ENCODE measurements around the gene CNOT8. TPM values are rescaled to one million over a fixed set of nuclear protein-coding genes. Genes with fewer than 3 reads are reported as not detected.

CNOT8 gene
- total RNA-seq, 1 experiment from 2014 or later = 64.3 TPM

DNA sequence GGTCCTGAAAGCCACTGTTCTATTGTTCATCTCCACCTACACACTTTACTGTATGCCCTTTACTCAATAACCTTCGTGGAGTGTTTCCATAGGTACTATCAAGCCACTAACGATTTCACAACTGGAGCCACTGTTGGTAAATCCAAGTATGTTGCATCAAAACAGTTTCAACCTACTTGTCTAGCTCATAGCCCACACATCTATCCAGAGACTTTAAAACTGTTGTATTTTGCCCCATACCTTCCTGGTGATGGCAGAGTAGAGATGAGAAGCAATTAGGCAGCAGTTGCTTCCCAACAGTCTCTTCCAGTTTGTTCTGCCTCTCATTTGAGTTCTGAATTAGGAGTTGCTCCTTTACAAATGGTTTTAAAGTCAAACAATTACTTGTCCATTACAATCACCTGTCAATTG, 8.6 kb upstream of the CNOT8 start:
- Histone ChIP-seq H3K36me3 (ENCODE audit: insufficient read depth, low read length) (peaks cover 8% of the 10 kb centered on the region; the same call in 1 of the 2 replicates), H3K9me2 (replicated peaks; ENCODE audit: insufficient read depth, low read length) (no peaks in the 10 kb centered on the region), H3K79me2 (ENCODE audit: low read length) (no peaks in the 10 kb centered on the region), H3K9me3 (ENCODE audit: low read length) (no peaks in the 10 kb centered on the region), H3K27ac (ENCODE audit: low read length) (no peak overlapping the region), H3K27me3 (ENCODE audit: low read length) (no peaks in the 10 kb centered on the region), H3K4me2 (ENCODE audit: low read depth, low read length, poor library complexity, severe bottlenecking) (no peak overlapping the region), H3K4me3 (ENCODE audit: low read length) (no peak overlapping the region), H4K20me1 (ENCODE audit: insufficient read depth, low read depth, low read length) (no peaks in the 10 kb centered on the region), H2AFZ (ENCODE audit: low read length) (no peak overlapping the region), H3K9ac (ENCODE audit: low read length) (no peak overlapping the region), H3K4me1 (ENCODE audit: low read length) (no peaks in the 10 kb centered on the region)
- no peak for DNase-seq

DNA sequence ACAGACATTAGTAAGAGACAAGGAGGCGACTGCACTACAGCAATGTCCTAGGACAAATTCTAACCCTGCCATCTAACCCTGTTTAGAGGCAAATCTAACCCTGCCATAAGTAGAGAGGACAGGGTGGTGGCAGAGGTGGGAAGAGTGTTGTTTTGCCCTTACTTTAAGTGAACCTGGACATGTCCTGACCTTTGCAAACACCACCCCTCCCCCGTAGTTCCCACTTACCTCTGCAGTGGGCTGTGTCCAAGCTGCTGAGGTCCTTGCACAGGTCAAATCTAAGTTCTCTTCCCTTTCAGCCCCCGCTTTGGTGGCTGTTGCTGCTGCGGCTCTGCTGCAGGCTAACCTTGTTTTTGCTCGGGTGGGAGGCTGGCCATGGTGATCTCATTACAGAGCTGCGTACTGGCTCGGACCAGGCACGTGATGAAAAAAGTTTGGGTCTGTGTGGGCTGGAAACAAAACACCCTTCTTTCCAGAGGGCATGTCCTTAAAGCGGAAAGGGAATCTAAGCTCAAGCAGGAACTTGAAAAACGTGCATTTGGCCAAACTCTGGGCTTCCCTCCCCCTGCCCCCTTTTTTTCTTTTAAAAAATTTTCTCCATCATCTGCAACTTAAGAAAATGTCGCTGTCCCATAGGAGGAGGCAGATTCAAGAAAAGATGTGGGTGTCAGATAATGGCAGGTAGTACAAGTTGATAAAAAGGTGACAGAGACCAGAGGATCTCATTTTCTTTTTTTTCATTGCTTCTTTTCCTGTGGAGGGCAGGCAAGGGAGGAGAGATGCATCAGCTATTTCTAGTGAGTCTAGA, 8.0 kb upstream of the CNOT8 start, which contains the start of gene FAXDC2:
FAXDC2 (minus strand) TSS at position 349 of the 808 bp plus-strand sequence. CDS start 12,425 bp downstream, outside the sequence.
- no peak for DNase-seq
- Histone ChIP-seq H3K9ac (ENCODE audit: low read length) (no peak within 1 kb of the TSS), H3K4me3 (ENCODE audit: low read length) (no peak within 1 kb of the TSS), H3K4me2 (ENCODE audit: low read depth, low read length, poor library complexity, severe bottlenecking) (no peak within 1 kb of the TSS), H4K20me1 (ENCODE audit: insufficient read depth, low read depth, low read length) (no peaks in the 10 kb centered on the region), H3K27me3 (ENCODE audit: low read length) (no peaks in the 10 kb centered on the region), H2AFZ (ENCODE audit: low read length) (no peak within 1 kb of the TSS), H3K9me2 (replicated peaks; ENCODE audit: insufficient read depth, low read length) (no peaks in the 10 kb centered on the region), H3K9me3 (ENCODE audit: low read length) (no peaks in the 10 kb centered on the region), H3K36me3 (ENCODE audit: insufficient read depth, low read length) (0 out of 2 replicates have a peak, but pooled peaks cover 1% of the 10 kb centered on the region), H3K27ac (ENCODE audit: low read length) (no peak within 1 kb of the TSS), H3K79me2 (ENCODE audit: low read length) (no peaks in the 10 kb centered on the region), H3K4me1 (ENCODE audit: low read length) (no peaks in the 10 kb centered on the region)

DNA sequence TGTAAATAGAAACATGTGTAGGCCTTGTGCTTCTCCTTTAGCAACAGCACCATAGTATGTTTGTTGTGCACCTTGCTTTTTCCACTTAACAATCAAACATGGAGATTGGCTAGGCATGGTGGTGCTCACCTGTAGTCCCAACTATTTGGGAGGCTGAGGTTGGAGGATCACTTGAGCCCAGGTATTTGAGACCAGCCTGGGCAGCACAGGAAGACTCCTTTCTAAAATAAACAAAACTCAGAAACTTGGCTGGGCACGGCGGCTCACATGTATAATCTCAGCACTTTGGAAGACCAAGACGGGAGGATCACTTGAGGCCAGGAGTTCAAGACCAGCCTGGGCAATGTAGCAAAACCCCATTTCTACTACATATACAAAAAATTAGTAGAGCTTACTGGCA, 7.1 kb upstream of the CNOT8 start:
- no peaks in the 10 kb centered on the region for H3K79me2 ChIP-seq (ENCODE audit: low read length)
- no peaks in the 10 kb centered on the region for H3K9me3 ChIP-seq (ENCODE audit: low read length)
- no peaks in the 10 kb centered on the region for H3K27me3 ChIP-seq (ENCODE audit: low read length)
- H3K9me2 ChIP-seq (replicated peaks; ENCODE audit: insufficient read depth, low read length) = no peaks in the 10 kb centered on the region
- no peak for DNase-seq
- no peak overlapping the region for H3K9ac ChIP-seq (ENCODE audit: low read length)
- H3K36me3 ChIP-seq (ENCODE audit: insufficient read depth, low read length) = no peaks in the 10 kb centered on the region
- H3K27ac ChIP-seq (ENCODE audit: low read length) = no peak overlapping the region
- H3K4me1 ChIP-seq (ENCODE audit: low read length) = 0 out of 2 replicates have a peak, but pooled peaks cover 2% of the 10 kb centered on the region
- H4K20me1 ChIP-seq (ENCODE audit: insufficient read depth, low read depth, low read length) = no peaks in the 10 kb centered on the region
- H3K4me3 ChIP-seq (ENCODE audit: low read length) = no peak overlapping the region
- no peak overlapping the region for H3K4me2 ChIP-seq (ENCODE audit: low read depth, low read length, poor library complexity, severe bottlenecking)
- no peak overlapping the region for H2AFZ ChIP-seq (ENCODE audit: low read length)

DNA sequence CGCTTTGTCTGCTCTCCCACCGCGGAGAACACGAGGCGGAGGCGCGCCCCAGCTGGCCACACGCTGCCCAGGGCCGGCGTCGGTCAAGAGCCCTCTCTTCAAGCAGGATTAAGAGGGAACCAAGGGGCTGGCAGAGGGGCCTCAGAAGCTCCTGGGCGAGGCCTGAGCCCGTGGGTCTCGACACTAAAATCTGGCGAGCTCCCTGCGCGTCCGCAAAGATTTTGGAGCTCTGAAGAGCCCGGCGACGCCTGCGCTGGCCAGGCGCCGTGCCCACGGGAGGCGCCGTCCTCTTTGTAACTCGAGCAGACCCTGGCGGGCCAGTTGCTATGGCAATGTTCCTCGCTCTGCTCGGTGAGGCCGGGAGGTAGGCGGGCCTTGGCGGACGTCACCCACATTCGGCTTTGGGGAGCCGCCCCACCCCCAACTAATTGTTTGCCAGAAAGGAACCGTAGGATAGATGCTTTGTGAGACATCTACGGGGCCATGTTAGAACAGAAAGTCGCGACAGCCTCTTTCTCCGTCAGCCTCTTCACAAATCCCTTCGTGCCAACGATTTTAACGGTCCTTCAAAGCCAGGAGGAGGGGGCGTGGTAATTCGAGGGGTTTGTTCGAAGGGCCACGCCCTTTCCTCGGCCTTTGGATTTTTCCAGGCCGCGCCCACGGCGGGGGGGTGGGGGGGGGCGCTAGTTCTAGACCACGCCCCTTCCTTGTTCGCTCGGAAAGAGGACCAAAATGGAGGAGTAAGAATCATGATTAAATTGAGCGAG, 714 bp upstream of the CNOT8 start:
- Histone ChIP-seq H4K20me1 (ENCODE audit: insufficient read depth, low read depth, low read length) (peaks cover 9% of the 10 kb centered on the region; the same call in 1 of the 2 replicates), H3K79me2 (ENCODE audit: low read length) (peaks cover 43% of the 10 kb centered on the region), H3K4me2 (ENCODE audit: low read depth, low read length, poor library complexity, severe bottlenecking) (peak overlapping the region; percentile 95), H3K4me3 (ENCODE audit: low read length) (peak overlapping the region; percentile 94), H3K27ac (ENCODE audit: low read length) (peak overlapping the region; percentile 92), H3K27me3 (ENCODE audit: low read length) (no peaks in the 10 kb centered on the region), H3K9me3 (ENCODE audit: low read length) (no peaks in the 10 kb centered on the region), H3K36me3 (ENCODE audit: insufficient read depth, low read length) (peaks cover 8% of the 10 kb centered on the region; the same call in 1 of the 2 replicates), H3K9me2 (replicated peaks; ENCODE audit: insufficient read depth, low read length) (no peaks in the 10 kb centered on the region), H2AFZ (ENCODE audit: low read length) (peak overlapping the region; percentile 45; the same call in 1 of the 2 replicates), H3K4me1 (ENCODE audit: low read length) (peaks cover 42% of the 10 kb centered on the region), H3K9ac (ENCODE audit: low read length) (peak overlapping the region; percentile 79)
- DNase-seq = peak; percentile 97

DNA sequence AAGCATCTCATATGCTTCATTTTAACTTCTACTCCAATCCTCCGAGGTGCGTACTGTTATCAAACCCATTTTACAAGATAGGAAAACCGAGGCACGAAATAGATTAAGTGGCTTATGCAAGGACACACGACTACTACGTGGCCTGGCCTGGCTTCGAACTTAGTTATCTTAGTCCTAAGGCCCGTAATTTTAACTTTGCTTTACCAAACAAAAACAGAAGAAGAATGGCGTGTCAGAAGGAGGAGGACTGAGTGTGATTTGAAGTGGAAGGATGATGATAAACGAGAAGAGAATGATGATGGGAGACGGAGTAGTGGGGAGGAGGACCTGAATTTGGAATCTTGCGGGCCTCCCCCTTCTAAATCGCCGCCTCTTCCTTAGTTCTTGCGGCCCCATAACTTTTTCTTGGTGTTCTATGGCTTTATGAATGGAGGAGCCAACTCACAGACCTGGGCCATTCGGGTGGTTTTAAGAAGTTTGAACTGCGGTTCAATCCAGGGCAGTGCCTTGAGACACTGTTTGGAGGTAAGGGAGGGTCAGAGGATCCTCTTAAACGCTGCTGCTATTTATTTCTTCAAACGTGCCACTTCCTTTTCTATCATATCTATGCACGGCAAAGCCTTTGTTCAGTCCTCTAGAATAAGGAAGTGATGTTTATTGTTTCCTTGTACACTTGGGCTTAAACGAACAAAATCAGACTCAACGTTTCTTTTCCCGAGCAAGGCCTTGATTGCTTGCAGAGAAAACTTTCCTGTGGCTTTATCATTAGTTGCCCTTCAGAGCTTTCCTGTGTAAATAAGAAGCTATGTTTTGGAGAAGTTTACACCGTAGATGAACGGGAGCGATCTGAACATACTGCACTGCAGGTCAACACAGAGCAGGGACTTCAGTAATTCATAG, 795 bp downstream of the CNOT8 start:
- peak overlapping the region; percentile 94 for H3K4me3 ChIP-seq (ENCODE audit: low read length)

DNA sequence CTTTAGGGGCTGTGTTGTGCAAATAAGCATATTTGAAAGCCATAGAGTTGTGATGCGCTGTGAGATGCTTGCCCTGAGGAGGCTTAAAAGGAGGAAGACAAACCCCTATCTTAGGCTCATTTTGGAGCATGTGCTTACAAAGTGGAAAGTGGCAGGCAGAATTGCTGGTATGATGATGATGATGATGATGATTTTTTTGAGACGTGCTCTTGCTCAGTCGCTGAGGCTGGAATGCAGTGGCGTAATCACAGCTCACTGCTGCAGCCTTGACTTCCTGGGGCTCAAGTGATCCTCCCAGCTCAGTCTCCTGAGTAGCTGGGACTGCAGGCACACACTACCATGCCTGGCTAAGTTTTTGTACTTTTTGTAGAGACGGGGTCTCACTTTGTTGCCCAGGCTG, 1.7 kb downstream of the CNOT8 start:
- H3K79me2 ChIP-seq (ENCODE audit: low read length) = peaks cover 66% of the 10 kb centered on the region
- peak overlapping the region; percentile 79 for H3K9ac ChIP-seq (ENCODE audit: low read length)
- H3K4me2 ChIP-seq (ENCODE audit: low read depth, low read length, poor library complexity, severe bottlenecking) = peak overlapping the region; percentile 95
- no peaks in the 10 kb centered on the region for H3K9me3 ChIP-seq (ENCODE audit: low read length)
- H3K36me3 ChIP-seq (ENCODE audit: insufficient read depth, low read length) = peaks cover 25% of the 10 kb centered on the region
- peaks cover 43% of the 10 kb centered on the region for H3K4me1 ChIP-seq (ENCODE audit: low read length)
- peak; percentile 58 for DNase-seq
- peak overlapping the region; percentile 92 for H3K27ac ChIP-seq (ENCODE audit: low read length)
- no peak overlapping the region for H2AFZ ChIP-seq (ENCODE audit: low read length)
- H3K27me3 ChIP-seq (ENCODE audit: low read length) = no peaks in the 10 kb centered on the region
- H3K9me2 ChIP-seq (replicated peaks; ENCODE audit: insufficient read depth, low read length) = no peaks in the 10 kb centered on the region
- H4K20me1 ChIP-seq (ENCODE audit: insufficient read depth, low read depth, low read length) = peaks cover 15% of the 10 kb centered on the region; the same call in 1 of the 2 replicates
- peak overlapping the region; percentile 94 for H3K4me3 ChIP-seq (ENCODE audit: low read length)

More for the DNA sequence above, 795 bp downstream of the CNOT8 start:
- peak; percentile 86 for DNase-seq
- Histone ChIP-seq H3K9me2 (replicated peaks; ENCODE audit: insufficient read depth, low read length) (no peaks in the 10 kb centered on the region), H3K9me3 (ENCODE audit: low read length) (no peaks in the 10 kb centered on the region), H3K4me2 (ENCODE audit: low read depth, low read length, poor library complexity, severe bottlenecking) (peak overlapping the region; percentile 95), H3K27me3 (ENCODE audit: low read length) (no peaks in the 10 kb centered on the region), H3K27ac (ENCODE audit: low read length) (peak overlapping the region; percentile 92), H2AFZ (ENCODE audit: low read length) (no peak overlapping the region), H4K20me1 (ENCODE audit: insufficient read depth, low read depth, low read length) (peaks cover 15% of the 10 kb centered on the region; the same call in 1 of the 2 replicates), H3K9ac (ENCODE audit: low read length) (peak overlapping the region; percentile 79), H3K79me2 (ENCODE audit: low read length) (peaks cover 57% of the 10 kb centered on the region), H3K36me3 (ENCODE audit: insufficient read depth, low read length) (peaks cover 22% of the 10 kb centered on the region), H3K4me1 (ENCODE audit: low read length) (peaks cover 43% of the 10 kb centered on the region)

DNA sequence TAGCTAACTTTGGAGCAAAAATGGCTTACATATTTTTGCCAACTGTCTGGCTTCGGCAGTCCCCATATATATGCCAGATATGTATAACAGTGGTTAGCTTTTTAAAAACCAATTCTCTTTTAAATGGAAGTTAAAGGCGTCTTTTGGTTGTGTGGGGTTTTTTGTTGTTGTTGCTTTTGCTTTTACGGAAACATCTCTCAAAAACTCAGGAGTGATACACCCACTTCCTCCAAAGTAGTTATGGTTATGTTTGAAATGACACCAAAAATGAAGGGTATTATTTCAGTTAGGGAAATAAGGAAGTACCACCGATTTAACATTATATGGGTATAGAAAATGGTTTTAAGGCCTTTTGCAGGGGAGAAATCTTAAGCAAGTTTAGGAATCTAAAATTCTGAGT, 2.3 kb downstream of the CNOT8 start:
- peak overlapping the region; percentile 95 for H3K4me2 ChIP-seq (ENCODE audit: low read depth, low read length, poor library complexity, severe bottlenecking)
- peaks cover 32% of the 10 kb centered on the region for H3K36me3 ChIP-seq (ENCODE audit: insufficient read depth, low read length)
- H3K9ac ChIP-seq (ENCODE audit: low read length) = peak overlapping the region; percentile 79
- H3K79me2 ChIP-seq (ENCODE audit: low read length) = peaks cover 73% of the 10 kb centered on the region
- H3K4me3 ChIP-seq (ENCODE audit: low read length) = peak overlapping the region; percentile 94
- H2AFZ ChIP-seq (ENCODE audit: low read length) = no peak overlapping the region
- no peak for DNase-seq
- peaks cover 15% of the 10 kb centered on the region; the same call in 1 of the 2 replicates for H4K20me1 ChIP-seq (ENCODE audit: insufficient read depth, low read depth, low read length)
- peaks cover 46% of the 10 kb centered on the region for H3K4me1 ChIP-seq (ENCODE audit: low read length)
- H3K9me2 ChIP-seq (replicated peaks; ENCODE audit: insufficient read depth, low read length) = no peaks in the 10 kb centered on the region
- H3K9me3 ChIP-seq (ENCODE audit: low read length) = no peaks in the 10 kb centered on the region
- H3K27ac ChIP-seq (ENCODE audit: low read length) = peak overlapping the region; percentile 92
- H3K27me3 ChIP-seq (ENCODE audit: low read length) = no peaks in the 10 kb centered on the region

All from Karpas-422 (cell line).